GM12878 (cell line): ENCODE data around the gene MTERF1. TPM values are rescaled to one million over a fixed set of nuclear protein-coding genes. Genes with fewer than 3 reads are reported as not detected.

Experiments used
- ATAC-seq: fragments of 200-7000 bp; cut with Tn5 transposase; 3 replicates; pipeline ENCODE4 v1.9.1; 2020; ENCODE audit warnings: mild to moderate bottlenecking, moderate library complexity
- BruUV-seq: library from RNA; stranded (reverse); fragments of 400-500 nt; replicated peaks from 2 replicates; lab custom pipeline; 2021; lab: Mats Ljungman, UMichigan
- CTCF ChIA-PET: fragments of 300-600 bp; sonication (Branson Sonifier 250); formaldehyde crosslinking; extraction: SDS; loops from one replicate; lab custom pipeline; 2021; ENCODE audit warnings: inconsistent platforms; lab: Yijun Ruan, JAX
- POLR2A ChIA-PET: fragments of 350-600 bp; formaldehyde crosslinking; extraction: SDS; loops from one replicate; lab custom pipeline; 2021; ENCODE audit warnings: inconsistent platforms; lab: Charles Lee
- RAD21 ChIA-PET: fragments of 300-600 bp; sonication (Branson Sonifier 250); formaldehyde crosslinking; loops from one replicate; lab custom pipeline; 2023; ENCODE audit warnings: antibody characterized with exemption; ENCODE audit not compliant: unreplicated experiment; lab: Charles Lee
- SMC1A ChIA-PET: fragments of 300-600 bp; sonication (Branson Sonifier 250); formaldehyde crosslinking; loops from one replicate; lab custom pipeline; 2023; ENCODE audit not compliant: unreplicated experiment, uncharacterized antibody; lab: Charles Lee
- DNase-seq: peaks from one replicate; pipeline ENCODE4 v3.0.0-alpha.2; 2011; ENCODE audit warnings: low read depth, low spot score
- FAIRE-seq: peaks from 3 replicates; lab custom pipeline; 2011; peaks lifted over from hg19 to GRCh38; lab: Jason Lieb, UNC
- H2AFZ ChIP-seq: 2 replicates; pipeline ENCODE4 v1.6.0; 2011; ENCODE audit warnings: low read depth, low read length, control low read depth; ENCODE audit not compliant: control insufficient read depth
- H3K27ac ChIP-seq: 2 replicates; pipeline ENCODE4 v1.5.1; 2011; ENCODE audit warnings: control low read depth; ENCODE audit not compliant: control insufficient read depth, insufficient read depth
- H3K27me3 ChIP-seq, 2 experiments: replicated peaks in 1 of 2; 2 replicates each; pipeline versions ENCODE4 v1.6.0 to v1.6.1; 2011; ENCODE audit warnings: low read length in 1 of 2; ENCODE audit not compliant: control insufficient read depth in 2 of 2, insufficient read depth in 2 of 2
- H3K36me3 ChIP-seq, 2 experiments: 2 replicates each; pipeline ENCODE4 v1.5.1; 2011; ENCODE audit warnings: low read length in 1 of 2; ENCODE audit not compliant: control insufficient read depth in 2 of 2, insufficient read depth in 2 of 2
- H3K4me1 ChIP-seq: 2 replicates; pipeline ENCODE4 v1.6.1; 2011; ENCODE audit warnings: mild to moderate bottlenecking, low read length, moderate library complexity, mixed read lengths; ENCODE audit not compliant: control insufficient read depth, insufficient read depth
- H3K4me2 ChIP-seq: 2 replicates; pipeline ENCODE4 v1.6.0; 2011; ENCODE audit warnings: control low read depth; ENCODE audit not compliant: control insufficient read depth, insufficient read depth
- H3K4me3 ChIP-seq: fragments of 200-600 bp; sonication (generic); 2 replicates; pipeline ENCODE4 v1.5.1; 2016
- H3K79me2 ChIP-seq: 2 replicates; pipeline ENCODE4 v1.6.0; 2011; ENCODE audit warnings: low read length; ENCODE audit not compliant: control insufficient read depth, insufficient read depth
- H3K9ac ChIP-seq: 2 replicates; pipeline ENCODE4 v1.8.0; 2011; ENCODE audit warnings: low read length, control low read depth, mixed read lengths; ENCODE audit not compliant: control insufficient read depth, insufficient read depth
- H3K9me3 ChIP-seq: replicated peaks from 3 replicates; pipeline ENCODE4 v1.5.1; 2011; ENCODE audit warnings: mild to moderate bottlenecking, low read length; ENCODE audit not compliant: control insufficient read depth, insufficient read depth
- H4K20me1 ChIP-seq: 2 replicates; pipeline ENCODE4 v1.6.0; 2011; ENCODE audit not compliant: control insufficient read depth, insufficient read depth
- CEBPB ChIP-seq, 2 experiments: fragments of 150-350 bp in 1 of 2; IDR thresholded peaks; 2 replicates each; pipeline ENCODE4 v1.6.1; 2012 to 2014; ENCODE audit warnings: low read depth in 2 of 2, low read length in 2 of 2, borderline replicate concordance in 1 of 2, inconsistent platforms in 1 of 2
- CHD1 ChIP-seq: IDR thresholded peaks from 2 replicates; pipeline ENCODE4 v1.6.1; 2012; ENCODE audit warnings: low read depth, low read length, improper control_type of control experiment
- ETV6 ChIP-seq, 2 experiments: fragments of 450-650 bp in 1 of 2; IDR thresholded peaks in 1 of 2; conservative IDR thresholded peaks in 1 of 2; 2 replicates each; pipeline ENCODE4 v1.6.1; 2014; ENCODE audit warnings: antibody characterized with exemption in 1 of 2, borderline replicate concordance in 1 of 2, low read depth in 1 of 2, mild to moderate bottlenecking in 1 of 2, moderate library complexity in 1 of 2
- FOXM1 ChIP-seq: IDR thresholded peaks from 2 replicates; pipeline ENCODE4 v1.6.1; 2012; ENCODE audit warnings: low read depth, mild to moderate bottlenecking, inconsistent platforms, low read length, moderate library complexity
- MLLT1 ChIP-seq: fragments of 450-650 bp; IDR thresholded peaks from 2 replicates; pipeline ENCODE4 v1.6.1; 2016; ENCODE audit warnings: mild to moderate bottlenecking
- MTA2 ChIP-seq: fragments of 450-650 bp; IDR thresholded peaks from 2 replicates; pipeline ENCODE4 v1.6.1; 2016; ENCODE audit warnings: low read depth, mild to moderate bottlenecking, moderate library complexity
- MTA3 ChIP-seq: IDR thresholded peaks from 2 replicates; pipeline ENCODE4 v1.6.1; 2012; ENCODE audit warnings: low read length, inconsistent platforms, borderline replicate concordance
- NRF1 ChIP-seq: conservative IDR thresholded peaks from 2 replicates; pipeline ENCODE4 v1.6.1; 2011; ENCODE audit warnings: mild to moderate bottlenecking, low read depth, low read length, improper control_type of control experiment
- RELA ChIP-seq: fragments of 450-650 bp; IDR thresholded peaks from 2 replicates; pipeline ENCODE4 v1.8.0; 2014; ENCODE audit warnings: borderline replicate concordance; ENCODE audit not compliant: partially characterized antibody
- ZNF274 ChIP-seq: IDR thresholded peaks from one replicate; pipeline ENCODE4 v1.8.0; 2011; ENCODE audit not compliant: insufficient read length, insufficient read depth
- WGBS: methylation state at CpG from one replicate; pipeline ENCODE4 v1.1.6; 2016; ENCODE audit warnings: low lambda C conversion rate; ENCODE audit not compliant: insufficient replicate concordance, insufficient coverage; ENCODE audit errors: missing lambda C conversion rate; 5-methylcytosine and 5-hydroxymethylcytosine counted together
- in situ Hi-C: fragments of 300-500 bp; cut with MboI; formaldehyde crosslinking; loops from 9 replicates; pipeline ENCODE4 v1.14.3; 2018; ENCODE audit warnings: mixed read lengths
- intact Hi-C: fragments of 100-400 bp; cut with micrococcal nuclease; formaldehyde crosslinking; loops from one replicate; pipeline ENCODE4 v1.14.2; 2022; ENCODE audit not compliant: unreplicated experiment
- polyA plus RNA-seq, 11 experiments: library from polyadenylated mRNA; depleted of rRNA in 4 of 11; unstranded in 6 of 11; stranded (reverse) in 5 of 11; fragments of >200 nt; fragmentation: Nextera tagmentation in 4 of 11; fragmentation: Illumina TruSeq in 1 of 11; extraction: Ambion mirVana in 4 of 11; extraction: Trizol in 1 of 11; gene quantifications; 1 replicate in 1 of 11; 2 replicates in 10 of 11; pipeline versions ENCODE4 v1.2.1 to v1.2.3, GENCODE V29; 2011 to 2016; ENCODE audit warnings: inconsistent platforms in 2 of 11, missing spikeins in 2 of 11, low read depth in 1 of 11
- total RNA-seq, 4 experiments: library from RNA; depleted of rRNA in 3 of 4; stranded (reverse); fragments of >200 nt in 3 of 4; fragmentation: Illumina TruSeq in 1 of 4; extraction: Trizol in 1 of 4; gene quantifications; 2 replicates each; pipeline versions ENCODE4 v1.2.1 to v1.2.3, GENCODE V29; 2013 to 2021

MTERF1 gene
- total and polyA plus RNA-seq, 10 of the 15 experiments (the other 5 are each of a cell fraction or from before 2014, with no cell fraction given): 14.7 to 38.7 (median 28.0) TPM

- Histone ChIP-seq H3K27ac (no peak overlapping the region), H4K20me1 (no peaks in the 10 kb centered on the region), H3K36me3 (no peaks in the 10 kb centered on the region), H3K4me2 (no peak overlapping the region), H3K4me3 (no peak overlapping the region), H3K79me2 (no peaks in the 10 kb centered on the region), H2AFZ (no peak overlapping the region), H3K4me1 (no peaks in the 10 kb centered on the region), H3K9me3 (no peaks in the 10 kb centered on the region), H3K27me3 (no peaks in the 10 kb centered on the region), H3K9ac (no peak overlapping the region)
- ChIA-PET SMC1A (interaction anchor here (0.7 to 1.6 kb wide), 2 partner anchors 9 to 1923 kb away, joined by 3 to 6 read pairs; no protein-coding TSS in a partner anchor), POLR2A (no interaction called here), CTCF (interaction anchor here (1.1 to 1.3 kb wide), 2 partner anchors 16 to 45 kb away, joined by 4 to 6 read pairs; partner anchors contain the start of gene MTERF1), RAD21 (no interaction called here)
- no peak for TF ChIP-seq MTA3
- TF ChIP-seq NRF1: no peak
- no peak for TF ChIP-seq RELA
- TF ChIP-seq CHD1: no peak
- no peak for TF ChIP-seq FOXM1
- no peak for TF ChIP-seq ZNF274
- TF ChIP-seq MTA2: no peak
- TF ChIP-seq CEBPB (IDR thresholded peaks at IDR 0.05; ENCODE audit: borderline replicate concordance in 1 of 2, low read depth in 2 of 2, low read length in 2 of 2): no peak
- no peak for TF ChIP-seq MLLT1
- TF ChIP-seq ETV6 (conservative IDR thresholded peaks at IDR 0.05 in 1 of 2, IDR thresholded peaks at IDR 0.05 in 1 of 2; ENCODE audit: borderline replicate concordance in 1 of 2, low read depth in 1 of 2): no peak
- 22% methylated on average over 2 of the region's 2 CpGs for WGBS
- no peak for FAIRE-seq
- intact Hi-C loops (no loop called here), in situ Hi-C loops (no loop called here)
- DNase-seq: no peak
- no peak for ATAC-seq
- no TSS peak for BruUV-seq
Measured at GRCh38 chr7:91835826-91836368, 44.6 kb downstream of the MTERF1 start.
